Activated CD4-positive, CD25-positive, alpha-beta regulatory T cell treated with anti-CD3 and anti-CD28 coated beads, Interleukin-2, amount 50 U/mL, for 72 hours (primary cell): ENCODE measurements around the gene EML6.

Experiments
- DNase-seq: peaks from one replicate; pipeline ENCODE4 v3.0.0; 2021

EML6 gene

GRCh38 chr2:54708584-54709335 lies 14.7 kb upstream of the EML6 start:
- no peak for DNase-seq

GRCh38 chr2:54709336-54709809 lies 14.1 kb upstream of the EML6 start:
- DNase-seq = no peak

- no peak for DNase-seq
Observed at GRCh38 chr2:54710216-54710615, 13.2 kb upstream of the EML6 start.

- DNase-seq = no peak
Observed at GRCh38 chr2:54712516-54712915, 10.9 kb upstream of the EML6 start.

- DNase-seq = no peak
Observed at GRCh38 chr2:54714996-54715395, 8.5 kb upstream of the EML6 start.

- DNase-seq = no peak
Observed at GRCh38 chr2:54716375-54716774, 7.1 kb upstream of the EML6 start.

GRCh38 chr2:54720563-54720962 lies 2.9 kb upstream of the EML6 start:
- DNase-seq = no peak

- no peak for DNase-seq
Observed at GRCh38 chr2:54722641-54723040, 821 bp upstream of the EML6 start.

GRCh38 chr2:54723996-54724559 lies 616 bp downstream of the EML6 start:
- DNase-seq = no peak

GRCh38 chr2:54724560-54725342 lies 1.3 kb downstream of the EML6 start:
- peak; percentile 41 for DNase-seq

- DNase-seq = no peak
Observed at GRCh38 chr2:54725343-54726099, 2.1 kb downstream of the EML6 start.

- DNase-seq = no peak
Observed at GRCh38 chr2:54726431-54726830, 3.0 kb downstream of the EML6 start.

GRCh38 chr2:54726940-54727339 lies 3.5 kb downstream of the EML6 start:
- no peak for DNase-seq

GRCh38 chr2:54728669-54729120 lies 5.2 kb downstream of the EML6 start:
- DNase-seq = no peak

GRCh38 chr2:54735636-54736035 lies 12.2 kb downstream of the EML6 start:
- DNase-seq = no peak

GRCh38 chr2:54738281-54738680 lies 14.8 kb downstream of the EML6 start:
- no peak for DNase-seq

- no peak for DNase-seq
Observed at GRCh38 chr2:54740333-54740732, 16.9 kb downstream of the EML6 start.

GRCh38 chr2:54741250-54741649 lies 17.8 kb downstream of the EML6 start:
- DNase-seq = no peak

- DNase-seq = no peak
Observed at GRCh38 chr2:54750040-54750439, 26.6 kb downstream of the EML6 start.

- no peak for DNase-seq
Observed at GRCh38 chr2:54752439-54752838, 29.0 kb downstream of the EML6 start.

GRCh38 chr2:54755641-54756326 lies 32.3 kb downstream of the EML6 start:
- DNase-seq = no peak

GRCh38 chr2:54757500-54757899 lies 34.0 kb downstream of the EML6 start:
- DNase-seq = no peak
